HG03354 (cell line): ENCODE data around the gene MRPS33.

ENCODE experiments used
- ATAC-seq: cut with Tn5 transposase; IDR thresholded peaks from one replicate; pipeline ENCODE4 v1.9.1; 2021; ENCODE audit warnings: mild to moderate bottlenecking; ENCODE audit not compliant: unreplicated experiment, poor library complexity, severe bottlenecking

The MRPS33 gene

DNA sequence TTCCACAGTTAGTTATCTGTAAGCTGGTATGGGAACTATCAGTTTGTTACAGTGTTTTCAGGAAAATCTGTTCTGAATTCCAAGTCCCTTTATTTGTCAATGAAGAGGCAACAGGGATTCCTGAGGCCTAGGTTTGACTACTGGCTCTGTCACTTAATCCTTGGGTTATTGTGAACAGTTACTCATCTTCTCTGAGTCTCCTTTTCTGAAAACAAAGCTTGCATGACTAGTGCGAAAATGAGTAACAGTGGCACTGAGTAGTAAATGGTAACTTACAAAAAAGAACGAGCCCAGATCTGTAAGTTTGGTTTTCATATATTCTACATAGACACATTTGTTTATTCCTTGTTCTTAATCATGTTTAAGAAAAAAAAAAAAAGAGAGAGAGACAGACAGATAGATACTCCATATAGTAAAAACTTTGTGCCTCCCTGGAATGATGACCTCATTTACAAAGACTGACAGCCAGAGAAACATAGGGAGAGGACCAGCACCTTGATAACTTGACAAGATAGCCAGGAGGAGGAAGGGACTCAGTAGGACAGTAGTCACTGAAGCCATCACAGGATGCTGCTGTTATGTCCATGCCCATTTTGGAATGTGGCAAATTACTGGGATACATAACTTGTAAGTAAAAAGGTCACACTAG, 1.9 kb downstream of the MRPS33 start:
- no peak for ATAC-seq

DNA sequence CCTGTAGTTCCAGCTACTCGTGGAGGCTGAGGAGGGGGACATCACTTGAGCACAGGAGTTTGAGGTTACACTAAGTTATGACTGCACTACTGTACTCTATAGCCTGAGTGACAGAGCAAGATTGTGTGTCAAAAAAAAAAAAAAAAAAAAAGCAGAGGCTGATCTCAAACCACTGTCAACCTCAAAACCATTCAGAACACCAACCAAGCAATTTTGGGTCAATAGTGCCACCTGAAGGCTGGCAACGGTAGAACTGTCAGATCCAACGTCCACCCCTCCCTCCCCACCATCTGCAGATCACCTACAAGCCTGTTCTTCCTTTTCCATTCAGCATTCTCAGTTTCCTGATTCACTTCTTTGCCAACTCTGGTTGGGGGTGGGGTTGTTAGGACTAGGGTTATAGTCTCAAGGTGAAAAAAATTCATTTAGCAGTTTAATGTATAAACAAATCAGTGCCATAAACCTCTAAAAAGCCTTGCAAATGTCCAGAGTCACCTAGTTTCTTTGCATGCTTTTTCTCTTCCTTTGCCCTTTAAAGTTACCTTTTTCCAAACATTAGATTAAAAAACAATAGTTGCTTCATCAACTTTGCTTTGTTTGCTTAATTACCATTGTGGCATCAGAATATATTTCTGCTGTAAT, 2.6 kb downstream of the MRPS33 start:
- peak; percentile 41 for ATAC-seq

DNA sequence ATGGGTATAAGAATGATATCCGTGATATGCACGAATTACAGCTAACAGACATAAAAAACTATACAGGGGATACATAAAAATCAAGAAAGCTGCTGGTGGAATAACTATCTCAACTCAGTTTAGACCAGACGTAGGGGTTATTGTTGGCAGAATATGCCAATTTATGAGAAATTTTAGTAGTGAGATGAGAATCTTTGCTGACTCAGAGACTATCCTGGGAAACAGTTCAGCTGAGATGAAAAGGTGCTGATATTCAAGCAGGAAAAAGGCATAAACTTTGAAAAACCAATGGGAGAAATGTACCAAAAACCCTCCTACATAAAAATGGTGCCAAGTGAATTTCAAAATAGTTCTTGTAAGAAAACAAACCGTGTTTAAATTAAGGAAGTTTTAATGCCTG, 3.3 kb downstream of the MRPS33 start:
- ATAC-seq, result no peak

DNA sequence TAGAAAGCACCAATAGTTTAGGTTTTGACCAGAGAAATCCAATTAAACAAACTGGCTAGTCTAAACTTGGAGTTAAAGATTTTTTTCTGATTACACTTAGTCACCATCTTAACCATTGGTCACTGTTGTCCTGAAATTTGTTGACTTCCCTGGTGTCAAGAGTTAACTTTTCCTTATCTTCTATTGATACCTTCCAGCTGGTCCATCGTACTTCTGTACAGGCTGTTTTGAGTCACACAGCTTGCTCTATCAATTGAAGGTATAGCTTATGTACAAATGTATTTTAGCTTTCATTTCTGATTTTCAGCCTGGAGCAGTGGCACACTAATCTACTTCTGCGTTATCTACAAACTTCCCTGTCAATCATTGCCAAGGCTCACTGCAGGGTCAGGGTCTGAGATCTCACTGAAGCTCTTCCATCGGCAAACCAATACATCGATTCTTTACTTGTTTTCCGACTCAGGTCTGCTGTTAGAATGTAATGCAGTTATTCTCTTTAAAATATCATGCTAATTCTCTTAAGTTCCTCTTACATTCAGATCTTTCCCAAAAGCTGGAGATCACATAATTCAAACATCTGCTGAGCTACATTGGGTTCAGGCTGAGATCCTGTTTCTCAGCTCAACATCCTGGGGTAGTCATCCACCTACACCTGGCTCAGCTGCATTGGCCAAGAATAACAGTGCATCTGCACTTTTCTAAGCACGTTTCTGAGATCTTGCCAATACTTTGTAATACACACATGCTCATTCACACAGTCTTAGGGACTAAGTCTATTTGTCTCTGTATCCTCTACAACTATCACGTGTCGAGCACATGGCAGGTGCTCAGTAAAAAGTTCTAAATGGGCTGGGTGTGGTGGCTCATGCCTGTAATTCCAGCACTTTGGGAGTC, 11.3 kb downstream of the MRPS33 start:
- no peak for ATAC-seq

DNA sequence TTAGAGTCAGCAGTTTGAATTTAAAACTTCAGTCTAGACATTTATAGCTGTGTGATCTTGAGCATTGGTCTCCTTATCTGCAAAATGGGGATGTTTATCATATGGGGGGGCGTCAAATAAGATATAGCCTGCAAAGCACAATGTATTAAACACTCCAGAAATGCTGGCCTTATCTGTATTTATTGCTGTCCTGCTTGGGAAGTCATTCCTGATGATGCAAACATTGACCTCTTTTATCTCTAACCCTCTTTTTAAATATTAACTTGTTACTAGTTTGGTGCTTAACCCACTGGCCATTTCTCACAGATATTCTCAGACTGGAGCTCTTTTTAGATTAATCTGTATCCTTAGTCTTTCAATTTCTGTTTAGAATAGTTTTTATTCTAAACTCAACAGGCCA, 13.2 kb downstream of the MRPS33 start:
- peak; percentile 20 for ATAC-seq

DNA sequence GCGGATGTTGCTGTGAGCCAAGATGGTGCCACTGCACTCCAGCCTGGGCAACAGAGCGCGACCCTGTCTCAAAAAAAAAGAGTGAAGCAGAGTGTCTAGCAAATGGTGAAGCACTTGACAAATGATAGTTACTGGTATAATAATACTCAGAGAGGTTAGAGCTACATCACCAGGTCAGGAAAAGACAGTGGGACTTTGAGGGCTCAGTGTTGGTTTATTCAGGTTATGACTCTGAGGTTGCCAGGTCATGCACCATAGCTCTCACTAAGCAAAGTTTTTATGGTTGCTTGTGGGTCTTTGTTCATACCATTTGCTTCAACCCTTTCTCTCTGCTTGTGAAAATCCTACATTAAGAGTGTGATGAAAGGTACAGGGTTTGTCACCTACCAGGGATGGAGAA, 13.6 kb downstream of the MRPS33 start:
- ATAC-seq, result peak; percentile 50

DNA sequence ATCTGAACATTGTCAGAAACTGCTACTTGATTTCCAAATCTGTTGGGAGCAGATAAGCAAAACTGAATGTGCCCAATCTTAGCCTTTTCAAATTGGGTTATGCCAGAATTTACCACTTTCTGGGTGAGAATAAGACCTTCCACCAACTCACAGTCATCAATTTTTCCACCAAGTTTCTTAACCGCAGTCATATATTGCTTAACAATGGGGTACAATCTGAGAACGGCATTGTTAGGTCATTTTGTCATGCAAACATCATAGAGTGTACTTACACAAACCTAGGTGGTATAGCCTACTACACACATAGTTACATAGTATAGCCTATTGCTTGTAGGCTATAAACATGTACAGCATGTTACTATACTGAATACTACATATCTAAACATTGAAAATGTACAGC, 16.0 kb downstream of the MRPS33 start:
- ATAC-seq, result no peak

DNA sequence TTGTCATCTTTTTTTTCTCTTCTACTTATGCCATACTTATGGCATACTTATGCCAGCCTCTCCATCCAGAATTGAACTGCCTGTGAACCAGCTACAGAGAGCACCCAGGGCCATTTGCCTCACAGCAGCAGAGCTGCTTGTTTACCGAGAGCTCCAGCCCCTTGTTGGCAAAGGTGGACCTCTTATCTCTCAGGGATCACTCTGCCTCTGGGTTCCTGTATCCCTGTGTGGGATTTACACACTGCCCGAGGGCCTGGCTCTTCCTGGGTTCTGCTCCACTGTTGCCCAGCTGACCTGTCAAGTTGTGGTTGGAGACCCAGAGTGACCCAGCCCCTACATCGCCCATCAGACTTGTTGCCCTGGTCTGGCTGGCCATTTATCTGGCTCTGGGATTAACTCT, 22.3 kb downstream of the MRPS33 start:
- ATAC-seq, result no peak

DNA sequence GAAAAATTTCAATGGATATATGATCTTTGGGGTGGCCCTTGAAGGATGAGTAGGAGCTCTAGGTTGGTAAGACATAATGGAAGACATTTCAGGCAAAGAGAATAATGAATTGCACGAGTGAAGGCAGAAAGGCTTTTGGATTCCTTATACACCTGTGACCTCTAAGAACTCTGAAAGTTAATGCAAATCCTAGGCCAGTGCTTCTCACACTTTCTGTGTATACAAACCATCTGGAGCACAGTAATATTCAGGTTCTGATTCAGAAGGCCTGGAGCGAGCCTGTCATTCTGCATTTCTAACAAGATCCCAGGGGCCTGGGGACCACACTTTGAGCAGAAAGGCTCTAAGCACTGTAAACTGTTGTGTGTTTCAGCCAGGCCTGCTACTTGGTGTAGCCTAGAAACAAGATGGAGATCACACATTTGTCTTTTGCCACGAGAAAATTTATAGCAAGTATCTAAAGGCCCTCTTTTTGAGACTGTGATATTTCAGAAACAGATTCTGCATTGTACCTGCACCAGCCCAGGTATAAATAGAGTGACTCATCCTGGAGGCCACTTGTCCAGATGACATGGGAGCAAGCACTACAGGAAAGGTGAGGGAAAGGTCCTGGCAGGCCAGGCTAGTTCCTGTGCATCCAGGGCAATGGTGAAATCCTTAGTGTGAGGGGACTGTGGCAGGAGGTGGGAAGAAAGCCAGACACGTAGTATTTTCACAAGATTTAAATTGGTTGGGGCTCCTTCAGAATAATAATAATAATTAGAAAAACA, 24.4 kb downstream of the MRPS33 start:
- peak; percentile 68 for ATAC-seq

DNA sequence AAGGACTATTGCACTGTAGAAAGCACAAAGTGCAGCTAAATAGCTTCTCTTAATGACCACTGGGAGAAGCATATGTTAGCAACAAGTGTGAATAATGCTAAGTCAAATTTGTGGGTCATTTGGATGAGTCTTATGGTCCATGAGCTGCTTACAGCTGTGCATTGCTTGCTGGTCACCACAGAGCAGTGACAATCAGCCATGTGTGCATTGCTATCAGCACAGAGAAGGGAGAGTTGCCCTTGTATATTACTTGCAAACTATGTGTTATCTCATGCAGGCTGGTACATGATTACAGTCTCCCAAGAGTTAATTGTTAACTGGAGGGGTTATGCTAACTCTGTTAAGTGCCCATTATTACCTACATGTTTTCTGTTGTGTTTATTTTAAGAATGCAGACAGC, 25.7 kb downstream of the MRPS33 start:
- peak; percentile 77 for ATAC-seq

DNA sequence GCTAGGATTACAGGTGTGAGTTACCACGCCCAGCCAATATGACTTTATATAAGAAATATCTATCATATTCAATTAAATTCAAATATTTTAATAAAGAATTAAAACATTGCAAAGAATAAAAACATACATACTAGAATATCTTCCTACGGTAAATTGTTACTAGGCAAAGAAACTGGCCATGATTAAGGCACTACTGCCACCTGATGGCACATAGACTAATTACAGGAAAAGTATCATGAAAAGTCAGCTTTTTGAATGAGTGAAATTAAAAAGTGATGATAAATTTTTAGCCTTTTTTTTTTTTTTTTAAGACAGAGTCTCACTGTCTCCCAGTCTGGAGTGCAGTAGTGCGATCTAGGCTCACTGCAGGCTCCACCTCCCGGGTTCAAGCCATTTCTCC, 30.9 kb downstream of the MRPS33 start:
- ATAC-seq, result no peak

DNA sequence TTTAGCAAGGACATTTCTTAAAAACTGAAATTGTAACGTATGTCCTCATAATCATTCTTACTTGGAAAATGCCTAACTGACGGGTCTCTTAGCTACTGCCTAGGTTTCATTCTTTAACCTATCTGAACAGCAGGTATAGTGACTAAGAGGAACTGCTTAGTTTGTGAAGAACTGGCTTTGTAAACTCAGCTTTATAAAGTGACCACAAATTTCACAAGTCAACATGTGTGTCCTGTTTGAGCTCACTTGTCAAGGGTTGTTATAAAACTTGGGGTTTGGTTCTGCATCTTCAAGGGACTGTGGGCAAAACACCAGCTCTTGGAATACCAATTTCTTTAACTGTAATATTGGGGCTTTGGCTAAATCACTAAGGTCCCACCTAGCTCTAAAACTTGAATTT, 32.2 kb downstream of the MRPS33 start:
- no peak for ATAC-seq

DNA sequence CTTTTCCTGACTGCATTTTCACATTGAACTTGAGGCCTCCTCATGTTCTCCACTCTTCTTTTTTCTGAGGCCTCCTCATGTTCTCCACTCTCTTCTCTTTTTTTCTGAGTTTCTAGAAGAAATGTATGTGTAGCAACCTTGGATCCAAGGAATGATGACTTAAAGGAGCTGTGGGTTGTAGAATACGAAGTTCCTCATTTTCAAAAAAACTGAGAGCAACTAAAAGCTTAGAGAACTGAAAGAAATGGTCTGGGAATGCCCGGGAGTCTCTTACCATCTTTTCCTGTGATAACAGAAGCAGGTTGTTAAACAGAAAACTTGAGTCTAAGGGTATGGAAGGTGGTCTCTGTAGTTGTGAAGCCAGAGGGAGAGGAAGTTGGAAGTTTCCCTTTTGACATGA, 32.8 kb downstream of the MRPS33 start:
- no peak for ATAC-seq

DNA sequence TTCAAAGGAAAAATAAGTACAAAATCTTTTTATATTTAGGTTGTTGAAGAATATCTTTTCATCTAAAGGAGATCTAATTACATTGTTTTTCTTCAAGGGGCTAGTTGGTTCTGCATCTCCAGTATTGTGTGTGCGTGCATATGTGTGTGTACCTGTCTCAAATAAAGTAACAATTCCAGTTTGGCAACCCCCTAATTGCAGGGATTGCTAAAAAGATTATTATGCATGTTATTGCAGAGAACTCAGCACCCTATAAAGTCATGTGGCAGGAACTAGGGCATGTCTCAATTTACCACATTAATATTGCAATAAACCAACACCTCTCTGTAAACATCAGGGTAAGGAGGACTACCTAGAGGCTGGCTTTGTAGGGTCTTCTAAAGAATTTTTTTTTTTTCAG, 37.0 kb downstream of the MRPS33 start:
- ATAC-seq, result no peak

DNA sequence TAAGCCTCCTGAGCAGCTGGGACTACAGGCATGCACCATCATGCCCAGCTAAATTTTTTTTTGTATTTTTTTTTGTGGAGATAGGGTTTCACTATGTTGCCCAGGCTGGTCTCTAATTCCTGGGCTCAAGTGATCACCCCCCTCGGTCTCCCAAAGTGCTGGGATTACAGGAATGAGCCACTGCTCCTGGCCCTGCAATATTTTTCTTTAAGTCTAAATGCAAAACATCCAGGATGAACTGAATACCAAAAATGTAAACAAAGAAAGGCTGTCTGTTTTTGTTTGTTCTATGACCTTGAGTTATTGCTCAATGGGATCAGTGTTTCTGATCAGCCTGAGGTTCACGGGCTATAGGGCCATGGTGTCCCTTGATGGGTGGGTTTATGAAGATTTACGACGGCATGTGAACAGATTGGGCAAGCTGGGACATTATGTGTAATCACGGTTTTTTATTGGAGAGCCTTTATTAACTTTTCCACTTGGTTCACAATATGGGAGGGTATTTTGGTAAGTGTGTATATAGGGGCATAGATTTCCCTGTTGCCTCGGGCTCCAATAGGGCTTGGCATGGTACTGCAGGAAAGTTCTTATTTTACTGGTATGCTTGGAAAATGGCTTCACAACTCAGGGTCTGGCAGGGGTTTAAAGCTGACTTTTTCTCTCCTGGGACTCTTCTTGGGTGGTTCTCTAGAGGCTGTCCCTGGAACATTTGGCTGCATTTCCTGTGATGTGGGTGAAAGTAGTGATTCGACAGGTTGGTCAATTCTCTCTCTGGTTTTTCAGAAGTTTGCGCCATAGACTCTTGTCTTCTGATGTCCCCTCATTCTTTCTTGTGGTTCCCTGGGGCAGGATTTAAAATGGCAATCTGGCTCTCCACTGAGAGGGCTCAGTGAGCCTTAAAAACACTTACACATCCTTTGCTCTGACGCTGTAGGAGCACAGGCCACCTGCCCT, 41.6 kb downstream of the MRPS33 start:
- ATAC-seq, result no peak

DNA sequence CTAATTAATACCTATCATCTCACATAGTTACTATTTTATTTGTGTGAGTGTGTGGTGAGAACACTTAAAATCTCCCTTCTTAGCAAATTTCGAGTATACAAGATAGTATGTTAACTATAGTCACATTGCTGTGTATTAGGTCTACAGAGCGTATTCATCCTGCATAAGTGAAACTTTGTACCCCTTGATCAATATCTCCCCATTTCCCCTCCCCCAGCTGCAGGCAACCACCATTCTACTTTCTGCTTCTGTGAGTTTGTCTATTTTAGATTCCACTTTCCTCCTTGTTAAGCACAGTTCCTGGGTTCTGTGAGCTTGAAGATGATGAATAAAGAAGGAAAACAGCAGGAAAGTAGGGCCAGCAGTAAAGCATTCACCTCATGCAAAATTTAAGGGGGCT, 42.4 kb downstream of the MRPS33 start:
- no peak for ATAC-seq

DNA sequence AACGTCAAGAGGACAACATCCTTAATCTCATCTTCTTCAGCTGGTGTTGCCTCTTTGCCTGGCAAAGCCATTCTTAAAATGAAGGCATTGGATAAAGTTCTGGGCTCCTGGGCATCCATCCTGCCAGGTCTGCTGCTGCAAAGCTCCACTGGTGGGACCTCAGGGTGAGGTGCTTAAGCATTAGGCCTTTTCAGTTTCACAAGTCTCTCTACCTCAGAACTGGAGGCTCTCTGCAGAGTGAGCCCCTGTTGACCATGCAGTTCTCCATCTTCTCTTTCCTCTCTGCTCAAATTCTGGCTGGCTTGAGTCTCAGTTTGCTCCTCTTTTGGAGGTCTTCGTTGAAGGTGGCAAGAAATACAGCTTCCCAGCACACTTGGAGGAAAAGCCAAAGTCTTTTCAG, 47.3 kb downstream of the MRPS33 start:
- no peak for ATAC-seq

DNA sequence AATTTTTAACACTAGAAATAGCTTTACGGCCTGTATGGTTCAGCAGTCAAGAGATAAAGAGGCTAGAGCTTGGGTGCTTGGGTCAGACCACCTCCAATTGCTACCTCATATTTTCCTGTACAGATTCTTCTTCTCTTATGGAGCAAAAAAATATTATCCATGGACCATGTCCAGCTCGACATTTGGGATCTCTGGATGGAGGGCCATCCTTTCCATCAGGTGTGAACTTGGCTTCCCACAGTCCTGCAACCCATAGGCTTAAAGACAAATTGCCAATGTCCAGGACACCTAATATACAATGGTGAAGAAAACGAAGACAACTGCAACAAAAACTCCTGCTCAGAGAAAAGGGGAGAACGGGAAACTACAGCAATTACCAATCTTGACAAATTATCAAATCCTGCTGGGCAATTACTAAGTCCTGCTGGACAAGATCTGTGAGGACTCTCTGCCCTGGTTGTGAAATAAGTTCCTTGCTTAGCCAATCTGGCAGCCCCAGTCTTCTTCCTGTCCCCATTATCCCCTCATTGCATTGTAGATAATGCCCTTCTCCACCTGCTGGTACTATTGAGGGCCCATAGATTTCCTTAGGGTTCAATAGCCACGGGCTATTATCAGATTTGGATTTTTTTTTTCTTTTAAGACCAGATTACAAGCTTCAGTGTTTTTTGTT, 48.1 kb downstream of the MRPS33 start:
- ATAC-seq, result no peak

DNA sequence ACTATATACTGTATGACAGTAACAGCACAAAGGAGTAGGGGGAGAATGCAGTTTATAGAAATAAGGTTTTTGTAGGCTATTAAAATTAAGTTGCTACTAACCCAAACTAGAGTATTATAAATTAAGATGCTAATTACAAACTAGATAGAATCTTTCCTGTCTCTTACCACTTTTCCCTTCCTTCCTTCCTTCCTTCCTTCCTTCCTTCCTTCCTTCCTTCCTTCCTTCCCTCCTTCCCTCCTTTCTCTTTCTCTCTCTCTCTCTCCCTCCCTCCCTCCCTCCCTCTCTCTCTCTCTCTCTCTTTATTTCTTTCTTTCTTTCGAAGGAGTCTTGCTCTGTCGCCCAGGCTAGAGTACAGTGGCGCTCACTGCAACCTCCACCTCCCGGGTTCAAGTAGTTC, 53.6 kb downstream of the MRPS33 start:
- no peak for ATAC-seq
